ENCODE results near the gene GFI1B.
"Not testable (repeated sequence)": the region's sequence is repeated elsewhere in the genome, so short reads cannot be mapped to it uniquely, and the experiment has no call there.

Gene GFI1B

DNA sequence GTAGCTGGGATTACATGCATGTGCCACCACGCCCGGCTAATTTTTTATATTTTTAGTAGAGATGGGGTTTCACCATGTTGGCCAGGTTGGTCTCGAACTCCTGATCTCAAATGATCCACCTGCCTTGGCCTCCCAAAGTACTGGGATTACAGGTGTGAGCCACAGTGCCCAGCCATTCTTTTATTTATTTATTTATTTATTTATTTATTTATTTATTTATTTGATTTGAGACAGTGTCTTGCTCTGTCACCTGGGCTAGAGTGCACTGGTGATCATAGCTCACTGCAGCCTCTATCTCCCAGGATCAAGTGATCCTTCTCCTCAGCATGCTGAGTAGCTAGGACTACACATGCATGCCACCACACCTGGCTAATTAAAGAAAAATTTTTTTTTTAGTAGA lies 10.6 kb upstream of the GFI1B start:
- FAIRE-seq; DNase-seq (ENCODE audit: insufficient read length, low spot score): not testable (repeated sequence)

DNA sequence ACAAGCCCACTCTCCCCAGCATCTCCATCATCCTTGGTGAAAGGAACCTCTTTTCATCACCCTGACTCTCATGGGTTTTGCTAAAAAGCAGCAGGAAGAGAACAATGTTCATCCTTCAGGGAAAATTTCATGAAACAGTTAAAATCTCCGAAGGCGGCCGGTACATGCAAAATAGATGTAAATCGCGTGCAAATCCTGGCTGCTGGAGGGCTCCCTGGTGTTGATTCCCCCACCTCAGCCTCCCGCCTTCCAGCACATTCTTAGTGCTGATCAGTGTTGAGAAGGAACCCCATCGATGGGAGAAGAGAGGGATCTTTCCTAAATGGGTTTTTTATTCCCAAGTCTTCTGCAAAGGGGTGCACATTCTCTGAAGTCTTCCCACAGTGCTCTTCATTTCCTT lies 8.7 kb upstream of the GFI1B start:
- FAIRE-seq (no peak), DNase-seq (ENCODE audit: insufficient read length, low spot score) (no peak)

DNA sequence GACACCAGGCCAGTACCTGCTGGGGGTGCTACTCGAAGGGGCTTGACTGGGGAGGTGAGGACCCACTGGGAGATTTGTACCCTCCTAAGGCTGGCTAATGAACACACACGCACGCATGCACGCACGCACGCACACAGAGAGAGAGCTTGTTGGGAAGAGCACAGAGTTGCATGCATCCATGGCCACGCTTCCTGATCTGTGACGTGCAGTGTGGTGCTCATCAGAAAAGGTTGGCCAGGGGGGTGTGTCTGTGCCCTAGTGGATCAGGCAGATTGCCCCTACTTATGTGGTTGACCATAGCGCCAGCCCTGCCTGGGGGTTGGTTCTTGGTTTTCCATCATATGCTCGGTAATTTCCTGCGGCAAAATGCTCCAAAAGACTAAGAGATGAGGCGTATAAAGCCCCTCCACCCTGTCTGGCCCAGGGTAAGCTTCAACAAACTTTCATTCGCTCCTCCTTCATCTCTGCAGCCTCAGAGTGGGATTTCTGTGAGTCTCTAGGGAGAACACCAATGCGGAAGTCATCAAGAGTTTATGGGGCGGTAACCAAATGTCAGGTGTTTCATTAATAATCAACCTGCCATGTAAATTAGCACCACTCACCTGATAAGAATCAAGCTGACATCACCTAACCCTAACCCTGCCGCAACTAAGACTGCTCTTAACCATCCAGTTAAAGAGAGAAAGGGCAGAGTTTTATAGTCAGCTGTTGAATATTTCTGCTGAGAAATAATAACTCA lies 8.0 kb upstream of the GFI1B start:
- no peak for FAIRE-seq
- DNase-seq (ENCODE audit: insufficient read length, low spot score): no peak

DNA sequence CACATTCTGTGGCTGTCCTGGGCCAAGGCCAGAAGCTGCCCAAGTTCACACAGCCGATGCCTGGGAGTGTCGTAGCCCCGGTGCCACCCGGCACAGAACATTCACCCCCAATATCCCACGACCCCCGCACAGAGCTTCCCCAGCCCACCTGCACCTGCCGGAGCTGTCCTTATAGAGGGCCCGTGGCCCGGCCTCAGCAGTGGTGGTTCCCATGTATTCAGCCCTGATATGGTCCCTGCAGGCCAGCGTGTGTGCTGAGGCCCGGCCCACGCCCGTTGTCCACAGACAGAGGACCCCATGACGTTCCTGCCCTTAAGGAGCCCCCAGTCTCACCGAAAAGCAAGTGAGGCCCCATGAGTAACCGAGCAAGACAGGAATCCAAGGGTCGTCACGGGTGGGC lies 5.3 kb upstream of the GFI1B start:
- DNase-seq (ENCODE audit: insufficient read length, low spot score) (no peak), FAIRE-seq (no peak)

DNA sequence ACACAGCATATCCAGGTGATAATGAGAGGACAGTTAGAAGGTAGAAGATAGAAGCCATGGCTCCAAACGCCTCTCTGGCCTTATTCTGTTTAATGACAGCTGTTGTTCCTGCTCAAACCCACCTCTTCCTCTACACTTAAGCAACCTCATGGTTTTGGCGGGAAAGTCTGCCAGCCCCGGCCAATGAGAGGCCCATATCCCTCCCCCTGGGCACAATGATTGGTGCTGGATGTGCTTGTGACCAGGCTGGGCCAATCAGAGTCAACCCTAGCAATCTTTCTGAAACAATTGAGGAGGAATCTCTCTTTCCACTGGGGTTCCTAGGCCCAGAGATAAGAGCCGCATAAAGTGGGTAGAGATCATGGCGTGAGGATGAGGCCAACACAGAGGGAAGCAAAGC lies 4.8 kb upstream of the GFI1B start:
- DNase-seq (ENCODE audit: insufficient read length, low spot score) (no peak), FAIRE-seq (no peak)

DNA sequence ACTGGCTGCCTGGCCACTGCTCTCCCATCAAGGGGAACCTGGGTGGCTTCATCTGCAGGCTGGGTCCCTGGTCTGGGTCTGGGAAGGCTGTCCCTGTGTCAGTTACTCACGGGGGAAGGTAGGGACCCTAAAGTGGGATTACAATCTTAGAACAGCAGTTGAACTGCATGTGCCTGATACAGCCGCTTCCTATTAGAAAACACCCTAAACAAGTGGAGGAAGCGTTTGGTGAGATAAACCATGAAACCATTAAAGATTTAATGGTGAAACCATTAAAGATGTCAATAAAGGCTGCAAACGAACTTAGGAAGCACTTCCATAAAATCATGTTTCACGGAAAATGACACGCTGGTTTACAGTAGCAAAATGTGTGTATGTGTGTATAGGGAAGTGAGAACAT lies 2.5 kb upstream of the GFI1B start:
- DNase-seq (ENCODE audit: insufficient read length, low spot score) (no peak), FAIRE-seq (no peak)

DNA sequence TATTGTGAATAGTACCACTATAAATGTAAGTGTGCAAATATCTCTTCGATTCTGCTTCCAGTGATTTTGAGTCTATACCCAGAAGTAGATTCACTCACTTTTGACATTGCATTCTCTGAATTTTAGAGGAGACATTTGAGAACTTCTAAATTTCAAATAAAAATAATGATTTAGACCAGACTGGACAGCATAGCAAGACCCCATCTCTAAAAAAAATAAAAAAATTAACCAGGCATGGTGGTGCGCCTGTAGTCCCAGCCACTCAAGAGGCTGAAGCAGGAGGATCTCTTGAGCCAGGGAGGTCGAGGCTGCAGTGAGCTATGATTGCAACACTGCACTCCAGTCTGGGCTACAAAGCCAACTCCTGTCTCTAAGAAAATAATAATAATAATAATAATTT lies 1.9 kb upstream of the GFI1B start:
- FAIRE-seq (no peak), DNase-seq (ENCODE audit: insufficient read length, low spot score) (no peak)

DNA sequence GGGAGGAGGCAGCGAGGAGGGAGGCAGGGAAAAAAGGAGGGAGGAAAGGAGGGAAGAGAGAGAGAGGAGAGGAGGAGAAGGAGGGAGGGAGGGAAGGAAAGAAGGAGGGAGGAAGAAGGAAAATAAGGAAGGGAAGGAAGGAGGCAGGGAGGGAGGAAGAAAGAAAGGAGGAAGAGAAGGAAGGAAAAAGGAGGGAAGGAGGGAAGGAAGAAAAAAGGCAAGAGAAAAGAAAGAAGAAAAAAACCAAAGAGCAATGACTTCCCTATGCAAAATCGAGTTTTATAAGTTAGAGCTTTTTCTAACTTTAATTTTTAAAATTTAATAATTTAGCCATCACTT lies 413 bp upstream of the GFI1B start:
- no peak for DNase-seq (ENCODE audit: insufficient read length, low spot score)
- no peak for FAIRE-seq

DNA sequence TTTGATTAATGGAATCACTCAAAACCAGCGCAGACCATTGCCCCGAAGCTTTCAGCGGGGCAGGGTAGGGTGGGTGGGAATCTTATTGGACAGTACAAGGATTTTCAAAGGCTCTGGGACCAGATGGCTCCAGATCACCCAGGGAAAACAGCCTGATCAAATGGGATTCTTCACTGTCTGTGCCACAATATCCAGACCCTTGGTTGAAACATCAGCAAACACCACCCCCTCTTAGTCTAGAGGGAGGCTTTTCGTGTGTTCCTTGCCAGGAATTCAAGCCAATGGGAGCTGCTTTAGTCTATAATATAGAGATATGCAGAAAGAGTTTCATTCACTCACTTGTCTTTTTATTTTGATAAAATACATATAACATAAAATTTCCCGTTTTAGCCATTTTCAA lies 1.7 kb downstream of the GFI1B start:
- FAIRE-seq (no peak), DNase-seq (ENCODE audit: insufficient read length, low spot score) (no peak)

DNA sequence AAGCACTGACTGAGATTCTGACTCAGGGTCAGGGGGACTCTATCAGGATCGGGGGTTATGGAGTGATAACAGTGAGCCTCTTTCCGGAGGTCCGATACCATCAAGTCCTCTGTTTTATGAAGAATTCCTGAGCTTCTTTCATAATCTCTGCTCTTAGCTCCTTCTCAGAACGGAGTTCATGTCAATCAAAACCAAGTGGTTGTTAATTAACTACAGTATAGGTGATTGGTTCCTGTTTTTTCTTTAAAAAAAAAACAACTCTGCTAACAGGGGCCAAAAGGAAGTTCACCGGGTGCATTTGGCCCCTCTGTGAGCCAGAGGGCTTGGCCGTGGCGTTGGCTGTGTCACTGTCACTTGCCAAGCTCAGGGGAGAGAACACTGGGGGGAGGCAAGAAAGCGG lies 4.0 kb downstream of the GFI1B start:
- DNase-seq (ENCODE audit: insufficient read length, low spot score) (no peak), FAIRE-seq (no peak)

DNA sequence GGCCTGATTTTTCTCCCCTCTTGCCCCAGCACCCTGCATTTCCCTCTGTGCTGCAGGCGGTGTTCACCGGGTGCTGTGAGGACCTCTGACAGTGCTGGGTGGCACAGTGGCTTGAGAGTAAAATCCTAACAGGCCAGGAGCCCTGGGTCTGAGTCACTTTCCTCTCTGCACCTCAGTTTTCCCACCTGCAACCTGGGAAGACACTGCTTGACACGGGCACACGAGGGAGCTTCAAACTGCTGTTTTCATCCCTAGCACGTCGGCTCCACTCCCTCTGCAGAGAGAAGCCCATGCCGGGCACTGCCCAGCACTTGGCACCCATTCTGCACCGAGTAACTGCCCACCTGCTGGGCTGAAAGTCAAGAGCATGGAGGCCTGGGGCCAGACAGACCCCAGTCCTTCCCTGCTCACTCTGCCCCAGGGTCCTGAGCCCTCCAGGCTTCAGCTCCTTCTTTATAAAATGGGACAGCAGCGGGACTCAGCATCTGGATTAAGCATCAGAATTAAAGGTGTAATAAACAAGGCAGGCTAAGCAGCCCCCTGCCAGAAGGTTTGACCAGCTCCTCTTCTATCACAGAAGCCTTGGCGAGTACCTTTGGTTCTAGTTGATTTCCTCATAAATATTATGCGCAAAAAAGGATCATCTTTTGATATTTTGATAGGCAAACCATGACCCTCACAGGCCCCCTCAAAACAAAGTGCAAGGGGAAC lies 5.2 kb downstream of the GFI1B start:
- no peak for FAIRE-seq
- no peak for DNase-seq (ENCODE audit: insufficient read length, low spot score)

DNA sequence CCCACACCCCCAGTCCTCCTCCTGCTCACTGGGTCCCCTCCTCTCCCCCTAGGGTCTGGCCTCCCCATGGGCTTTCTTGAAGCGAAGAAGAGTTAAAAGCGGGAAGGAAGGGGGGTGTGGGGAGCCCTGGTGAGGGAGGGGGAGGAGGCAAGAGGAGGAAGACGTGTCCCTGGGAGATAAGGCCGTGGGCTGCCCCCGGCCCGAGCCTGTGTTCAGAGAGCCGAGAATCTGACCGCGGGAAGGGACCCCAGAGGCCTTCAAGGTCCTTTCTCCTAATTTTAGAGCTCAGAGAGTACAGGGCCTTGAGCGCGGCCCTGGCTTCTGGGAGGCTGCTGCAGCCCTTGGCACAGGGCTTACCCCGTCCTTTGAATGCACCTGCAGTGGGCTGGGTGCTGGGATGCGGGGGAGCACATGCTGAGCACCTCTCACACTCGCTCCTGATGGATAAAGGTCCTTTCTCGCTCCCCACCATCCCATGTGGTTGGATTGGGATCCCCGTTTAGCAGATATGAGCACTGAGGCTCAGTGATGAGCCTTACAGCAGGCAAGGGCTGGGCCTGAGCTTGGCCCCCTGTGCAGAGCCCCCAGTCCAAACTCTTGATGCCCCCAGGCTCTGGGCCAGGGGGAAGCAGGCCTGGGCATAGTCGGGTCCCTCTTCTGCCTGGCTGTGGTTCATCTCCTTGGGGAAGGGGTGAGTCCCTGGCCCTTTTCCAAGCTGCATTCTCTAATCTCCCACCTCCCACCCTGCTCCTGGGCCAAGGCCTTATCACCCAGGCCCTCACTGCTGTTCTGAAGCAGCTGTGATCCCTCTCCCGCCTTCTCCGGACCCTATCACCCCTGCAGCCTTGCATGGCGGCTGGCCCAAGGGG lies 5.9 kb downstream of the GFI1B start:
- FAIRE-seq (no peak), DNase-seq (ENCODE audit: insufficient read length, low spot score) (no peak)

DNA sequence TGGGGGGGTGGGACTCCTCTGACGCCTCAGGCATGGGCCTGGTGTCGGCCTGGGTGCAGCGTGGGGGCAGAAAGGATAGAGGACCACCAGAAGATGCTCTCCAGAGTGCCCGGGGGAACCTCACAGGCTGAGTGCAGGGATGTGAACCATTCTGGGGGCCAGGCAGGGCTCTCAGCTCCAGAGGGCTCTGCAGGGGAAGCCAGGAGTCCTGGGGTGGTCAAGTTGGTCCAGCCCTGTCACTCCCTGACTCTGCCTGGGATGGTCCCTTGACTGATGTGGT lies 6.5 kb downstream of the GFI1B start:
- FAIRE-seq (no peak), DNase-seq (ENCODE audit: insufficient read length, low spot score) (no peak)

DNA sequence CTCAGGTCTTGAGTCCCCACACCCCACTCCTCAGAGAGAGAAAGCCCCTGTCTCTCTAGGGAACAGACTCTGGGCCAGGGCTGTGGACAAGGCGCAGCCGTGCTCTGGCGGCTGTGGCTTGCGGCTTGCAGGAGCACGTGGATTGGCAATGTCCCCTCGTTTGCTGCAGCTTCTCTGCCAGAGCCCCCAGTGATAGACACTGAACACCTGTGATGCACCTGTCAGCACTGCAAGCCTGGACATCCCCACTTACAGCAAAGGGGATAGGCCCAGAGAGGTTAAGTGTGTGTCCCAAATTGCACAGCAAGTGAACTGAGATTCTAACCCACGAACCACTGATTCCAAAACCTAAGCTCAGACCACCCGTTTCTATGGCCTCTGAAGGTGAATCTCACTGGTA lies 7.0 kb downstream of the GFI1B start:
- FAIRE-seq: no peak
- DNase-seq (ENCODE audit: insufficient read length, low spot score): no peak

DNA sequence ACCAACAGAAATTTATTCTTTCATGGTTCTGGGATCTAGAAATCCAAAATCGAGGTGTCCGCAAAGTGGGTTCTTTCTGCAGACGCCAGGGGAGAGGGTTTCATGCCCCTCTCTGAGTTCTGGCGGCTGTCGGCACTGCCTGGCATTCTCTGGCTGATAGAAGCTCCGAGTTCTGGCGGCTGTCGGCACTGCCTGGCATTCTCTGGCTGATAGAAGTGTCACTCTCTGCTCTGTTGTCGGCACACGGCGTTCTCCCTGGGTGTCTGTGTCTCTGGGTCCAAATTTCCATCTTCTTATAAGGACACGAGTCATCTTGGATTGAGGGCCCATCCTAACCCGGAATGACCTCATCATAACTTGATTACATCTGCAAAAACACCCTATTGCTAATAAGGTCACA lies 7.6 kb downstream of the GFI1B start:
- FAIRE-seq: no peak
- no peak for DNase-seq (ENCODE audit: insufficient read length, low spot score)

DNA sequence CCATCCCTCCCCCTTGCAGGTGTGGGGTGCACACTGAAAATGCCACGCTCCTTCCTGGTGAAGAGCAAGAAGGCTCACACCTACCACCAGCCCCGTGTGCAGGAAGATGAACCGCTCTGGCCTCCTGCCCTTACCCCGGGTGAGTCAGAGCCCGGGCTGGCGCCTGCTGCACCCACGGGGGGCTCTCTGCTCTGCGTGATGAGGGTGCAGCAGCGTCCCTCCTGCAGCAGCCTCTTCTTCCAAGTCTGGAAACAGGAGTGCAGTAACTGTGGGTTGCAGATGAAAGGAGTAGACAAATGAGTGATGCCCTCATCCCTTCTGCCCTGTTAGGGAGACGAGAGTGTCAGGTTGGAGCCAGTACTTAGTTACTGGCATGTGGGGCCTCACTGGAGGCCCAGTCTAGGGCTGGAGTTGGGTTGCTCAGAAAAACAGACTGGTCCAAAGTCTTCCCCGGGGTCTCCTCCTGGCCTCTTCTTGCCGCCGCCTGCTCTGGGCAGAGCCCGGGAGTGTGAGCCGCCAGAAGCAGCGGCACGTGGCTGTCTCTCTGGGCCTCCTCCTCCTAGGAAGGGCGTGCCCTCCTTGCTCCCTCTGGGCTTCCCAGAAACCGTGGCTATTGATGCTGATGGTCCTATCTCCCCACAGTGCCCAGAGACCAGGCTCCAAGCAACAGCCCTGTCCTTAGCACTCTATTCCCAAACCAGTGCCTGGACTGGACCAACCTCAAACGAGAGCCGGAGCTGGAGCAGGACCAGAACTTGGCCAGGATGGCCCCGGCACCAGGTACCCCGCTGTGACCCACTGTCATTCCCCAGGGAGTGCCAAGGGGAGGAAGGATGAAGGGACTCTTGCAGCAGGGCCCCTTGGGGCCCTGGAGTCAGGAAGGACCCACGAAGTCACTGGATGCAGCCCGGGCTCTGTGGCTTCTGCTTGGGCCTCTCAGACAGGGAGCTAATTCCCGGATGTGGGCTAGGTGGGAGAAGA lies 8.4 kb downstream of the GFI1B start:
- no peak for DNase-seq (ENCODE audit: insufficient read length, low spot score)
- no peak for FAIRE-seq

DNA sequence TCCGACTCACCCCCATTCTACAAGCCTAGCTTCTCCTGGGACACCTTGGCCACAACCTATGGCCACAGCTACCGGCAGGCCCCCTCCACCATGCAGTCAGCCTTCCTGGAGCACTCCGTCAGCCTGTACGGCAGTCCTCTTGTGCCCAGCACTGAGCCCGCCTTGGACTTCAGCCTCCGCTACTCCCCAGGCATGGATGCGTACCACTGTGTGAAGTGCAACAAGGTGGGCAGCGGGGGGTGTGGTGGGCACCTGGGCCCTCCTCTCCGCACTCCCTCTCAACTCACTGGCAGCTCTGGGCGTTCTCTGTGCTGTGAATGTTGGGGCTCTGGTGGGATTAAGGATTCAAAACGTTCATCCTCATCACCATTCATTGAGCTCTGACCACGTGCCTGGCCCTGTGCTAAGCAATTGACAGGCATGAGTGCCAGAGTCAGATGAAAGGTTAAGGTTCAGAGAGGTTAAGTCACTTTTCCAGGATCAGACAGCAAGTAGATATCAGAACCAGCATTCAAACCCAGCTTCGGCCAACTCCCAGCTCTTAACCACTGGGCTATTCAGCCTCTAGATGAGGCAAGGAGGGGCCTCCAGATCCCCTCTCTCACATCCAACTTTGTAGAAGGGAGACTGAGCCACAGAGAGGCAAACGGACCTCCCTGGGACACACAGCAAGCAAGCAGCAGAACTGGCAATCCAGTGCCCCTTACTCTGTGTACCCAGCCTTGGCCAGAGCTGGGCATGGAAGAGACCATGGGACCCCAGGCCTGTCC lies 9.9 kb downstream of the GFI1B start:
- DNase-seq (ENCODE audit: insufficient read length, low spot score) (no peak), FAIRE-seq (no peak)

DNA sequence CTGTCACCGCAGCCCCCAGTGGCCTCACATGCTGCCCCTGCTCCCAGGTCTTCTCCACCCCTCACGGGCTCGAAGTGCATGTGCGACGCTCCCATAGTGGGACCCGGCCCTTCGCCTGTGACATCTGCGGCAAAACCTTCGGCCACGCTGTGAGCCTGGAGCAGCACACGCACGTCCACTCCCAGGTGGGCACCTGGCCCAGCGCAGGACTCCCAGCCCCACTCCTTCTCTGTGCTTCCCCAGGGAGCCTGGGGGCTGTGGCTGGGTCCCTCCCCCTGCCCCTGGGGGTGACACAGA lies 10.5 kb downstream of the GFI1B start:
- DNase-seq (ENCODE audit: insufficient read length, low spot score) (no peak), FAIRE-seq (no peak)

DNA sequence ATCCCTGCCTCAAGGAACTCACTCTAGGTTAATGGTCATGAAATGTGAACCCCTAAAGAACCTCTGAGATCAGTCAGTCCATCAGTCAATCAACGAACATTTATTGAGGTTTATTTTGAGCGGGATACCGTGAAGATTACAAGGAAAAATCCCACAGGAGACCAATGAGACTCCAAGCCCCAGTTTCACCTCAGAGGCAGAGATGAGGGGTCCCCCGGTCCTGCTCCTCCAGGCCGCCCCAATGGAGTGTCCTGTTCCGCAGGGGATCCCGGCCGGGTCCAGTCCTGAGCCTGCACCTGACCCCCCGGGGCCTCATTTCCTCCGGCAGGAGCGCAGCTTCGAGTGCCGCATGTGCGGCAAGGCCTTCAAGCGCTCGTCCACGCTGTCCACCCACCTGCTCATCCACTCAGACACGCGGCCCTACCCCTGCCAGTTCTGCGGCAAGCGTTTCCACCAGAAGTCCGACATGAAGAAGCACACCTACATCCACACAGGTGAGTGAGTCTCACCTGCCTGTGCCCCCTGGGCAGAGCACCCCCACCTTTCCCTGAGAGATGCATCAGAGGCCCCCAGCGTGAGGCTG lies 11.0 kb downstream of the GFI1B start:
- DNase-seq (ENCODE audit: insufficient read length, low spot score) (no peak), FAIRE-seq (no peak)

DNA sequence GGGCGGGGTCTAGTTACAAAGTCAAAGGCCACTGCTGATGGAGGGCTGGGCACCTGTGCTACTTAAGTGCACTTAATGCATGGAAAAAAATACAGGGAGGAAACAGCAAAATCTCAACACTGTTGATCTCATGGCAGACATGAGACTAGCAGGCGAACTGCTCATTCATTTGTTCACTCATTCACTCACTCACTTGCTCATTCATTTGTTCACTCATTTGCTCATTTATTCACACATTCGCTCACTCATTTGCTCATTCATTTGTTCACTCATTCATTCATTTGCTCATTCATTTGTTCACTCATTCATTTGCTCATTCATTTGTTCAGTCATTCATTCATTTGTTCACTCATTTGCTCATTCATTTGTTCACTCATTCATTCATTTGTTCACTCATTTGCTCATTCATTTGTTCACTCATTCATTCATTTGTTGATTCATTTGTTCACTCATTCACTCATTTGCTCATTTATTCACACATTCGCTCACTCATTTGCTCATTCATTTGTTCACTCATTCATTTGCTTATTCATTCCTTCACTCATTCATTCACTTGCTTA lies 11.6 kb downstream of the GFI1B start:
- not testable (repeated sequence) for FAIRE-seq

More for the DNA sequence above, 11.6 kb downstream of the GFI1B start:
- peak; percentile 24 for DNase-seq (ENCODE audit: insufficient read length, low spot score)
